ENCODE measurements around the gene FGD2.

Gene FGD2

DNA sequence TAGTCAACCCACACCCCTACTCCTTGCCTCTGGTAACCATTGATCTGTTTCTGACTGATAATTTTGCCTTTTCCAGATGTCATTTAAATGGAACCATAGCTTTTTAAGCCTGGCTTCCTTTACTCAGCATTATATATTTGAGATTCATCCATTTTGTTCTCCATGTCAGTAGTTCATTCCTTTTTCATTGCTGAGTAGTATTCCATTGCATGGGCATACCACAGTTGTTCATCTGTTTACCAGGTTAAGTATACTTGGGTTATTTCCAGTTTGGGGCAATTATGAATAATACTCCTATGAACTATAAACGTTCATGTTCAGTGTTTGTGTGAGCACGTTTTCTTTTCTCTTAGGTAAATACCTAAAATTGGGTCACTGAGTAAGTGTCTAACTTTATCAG is 25.1 kb downstream of the FGD2 start:
- no peak for ATAC-seq
- TF ChIP-seq, protein P1, sequence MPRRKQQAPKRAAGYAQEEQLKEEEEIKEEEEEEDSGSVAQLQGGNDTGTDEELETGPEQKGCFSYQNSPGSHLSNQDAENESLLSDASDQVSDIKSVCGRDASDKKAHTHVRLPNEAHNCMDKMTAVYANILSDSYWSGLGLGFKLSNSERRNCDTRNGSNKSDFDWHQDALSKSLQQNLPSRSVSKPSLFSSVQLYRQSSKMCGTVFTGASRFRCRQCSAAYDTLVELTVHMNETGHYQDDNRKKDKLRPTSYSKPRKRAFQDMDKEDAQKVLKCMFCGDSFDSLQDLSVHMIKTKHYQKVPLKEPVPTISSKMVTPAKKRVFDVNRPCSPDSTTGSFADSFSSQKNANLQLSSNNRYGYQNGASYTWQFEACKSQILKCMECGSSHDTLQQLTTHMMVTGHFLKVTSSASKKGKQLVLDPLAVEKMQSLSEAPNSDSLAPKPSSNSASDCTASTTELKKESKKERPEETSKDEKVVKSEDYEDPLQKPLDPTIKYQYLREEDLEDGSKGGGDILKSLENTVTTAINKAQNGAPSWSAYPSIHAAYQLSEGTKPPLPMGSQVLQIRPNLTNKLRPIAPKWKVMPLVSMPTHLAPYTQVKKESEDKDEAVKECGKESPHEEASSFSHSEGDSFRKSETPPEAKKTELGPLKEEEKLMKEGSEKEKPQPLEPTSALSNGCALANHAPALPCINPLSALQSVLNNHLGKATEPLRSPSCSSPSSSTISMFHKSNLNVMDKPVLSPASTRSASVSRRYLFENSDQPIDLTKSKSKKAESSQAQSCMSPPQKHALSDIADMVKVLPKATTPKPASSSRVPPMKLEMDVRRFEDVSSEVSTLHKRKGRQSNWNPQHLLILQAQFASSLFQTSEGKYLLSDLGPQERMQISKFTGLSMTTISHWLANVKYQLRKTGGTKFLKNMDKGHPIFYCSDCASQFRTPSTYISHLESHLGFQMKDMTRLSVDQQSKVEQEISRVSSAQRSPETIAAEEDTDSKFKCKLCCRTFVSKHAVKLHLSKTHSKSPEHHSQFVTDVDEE (CRISPR knock-in tag; IDR thresholded peaks at IDR 0.05) = no peak
- TF ChIP-seq TOX (CRISPR knock-in tag; IDR thresholded peaks at IDR 0.05; ENCODE audit: borderline replicate concordance) = no peak
- peak; percentile 100 for TF ChIP-seq ZNF8 (CRISPR knock-in tag; IDR thresholded peaks at IDR 0.05)
- no peak for TF ChIP-seq ZC3H10 (CRISPR knock-in tag; IDR thresholded peaks at IDR 0.05)
- TF ChIP-seq ARNTL (CRISPR knock-in tag; IDR thresholded peaks at IDR 0.05; ENCODE audit: borderline replicate concordance, low read depth) = no peak
- TF ChIP-seq, protein P2, sequence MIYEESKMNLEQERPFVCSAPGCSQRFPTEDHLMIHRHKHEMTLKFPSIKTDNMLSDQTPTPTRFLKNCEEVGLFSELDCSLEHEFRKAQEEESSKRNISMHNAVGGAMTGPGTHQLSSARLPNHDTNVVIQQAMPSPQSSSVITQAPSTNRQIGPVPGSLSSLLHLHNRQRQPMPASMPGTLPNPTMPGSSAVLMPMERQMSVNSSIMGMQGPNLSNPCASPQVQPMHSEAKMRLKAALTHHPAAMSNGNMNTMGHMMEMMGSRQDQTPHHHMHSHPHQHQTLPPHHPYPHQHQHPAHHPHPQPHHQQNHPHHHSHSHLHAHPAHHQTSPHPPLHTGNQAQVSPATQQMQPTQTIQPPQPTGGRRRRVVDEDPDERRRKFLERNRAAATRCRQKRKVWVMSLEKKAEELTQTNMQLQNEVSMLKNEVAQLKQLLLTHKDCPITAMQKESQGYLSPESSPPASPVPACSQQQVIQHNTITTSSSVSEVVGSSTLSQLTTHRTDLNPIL (CRISPR knock-in tag; IDR thresholded peaks at IDR 0.05; ENCODE audit: low read depth) = no peak

DNA sequence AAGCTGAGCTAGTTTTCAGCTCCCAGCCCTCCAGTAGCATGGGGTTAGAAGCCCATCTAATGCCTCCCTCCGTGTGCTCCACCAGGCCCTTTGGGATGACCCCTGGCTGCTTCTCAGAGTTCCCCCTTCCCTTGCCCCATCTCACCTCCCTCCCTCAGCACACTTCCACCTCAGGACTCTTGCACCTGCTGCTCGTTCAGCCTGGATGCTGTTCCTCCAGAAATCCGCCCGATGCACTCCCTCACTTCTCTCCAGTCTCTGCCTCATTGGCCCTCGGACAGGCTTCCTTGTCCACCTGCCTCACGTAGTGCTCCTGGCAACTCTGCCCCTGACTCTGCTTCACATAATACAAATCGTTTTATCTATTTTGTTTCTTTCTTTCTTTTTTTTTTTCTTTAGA is 26.8 kb downstream of the FGD2 start:
- TF ChIP-seq RARB (CRISPR knock-in tag; IDR thresholded peaks at IDR 0.05) (no peak), ARNTL (CRISPR knock-in tag; IDR thresholded peaks at IDR 0.05; ENCODE audit: borderline replicate concordance, low read depth) (no peak), TOX (CRISPR knock-in tag; IDR thresholded peaks at IDR 0.05; ENCODE audit: borderline replicate concordance) (no peak), ESRRG (CRISPR knock-in tag; IDR thresholded peaks at IDR 0.05) (no peak), TCF4 (CRISPR knock-in tag; IDR thresholded peaks at IDR 0.05; ENCODE audit: borderline replicate concordance) (no peak), ZNF70 (CRISPR knock-in tag; IDR thresholded peaks at IDR 0.05) (no peak), SNAI2 (CRISPR knock-in tag; IDR thresholded peaks at IDR 0.05) (no peak), PPARA (CRISPR knock-in tag; IDR thresholded peaks at IDR 0.05; ENCODE audit: borderline replicate concordance) (no peak)
- TF ChIP-seq, protein P2 (CRISPR knock-in tag; IDR thresholded peaks at IDR 0.05; ENCODE audit: low read depth) = no peak
- TF ChIP-seq, protein P3, sequence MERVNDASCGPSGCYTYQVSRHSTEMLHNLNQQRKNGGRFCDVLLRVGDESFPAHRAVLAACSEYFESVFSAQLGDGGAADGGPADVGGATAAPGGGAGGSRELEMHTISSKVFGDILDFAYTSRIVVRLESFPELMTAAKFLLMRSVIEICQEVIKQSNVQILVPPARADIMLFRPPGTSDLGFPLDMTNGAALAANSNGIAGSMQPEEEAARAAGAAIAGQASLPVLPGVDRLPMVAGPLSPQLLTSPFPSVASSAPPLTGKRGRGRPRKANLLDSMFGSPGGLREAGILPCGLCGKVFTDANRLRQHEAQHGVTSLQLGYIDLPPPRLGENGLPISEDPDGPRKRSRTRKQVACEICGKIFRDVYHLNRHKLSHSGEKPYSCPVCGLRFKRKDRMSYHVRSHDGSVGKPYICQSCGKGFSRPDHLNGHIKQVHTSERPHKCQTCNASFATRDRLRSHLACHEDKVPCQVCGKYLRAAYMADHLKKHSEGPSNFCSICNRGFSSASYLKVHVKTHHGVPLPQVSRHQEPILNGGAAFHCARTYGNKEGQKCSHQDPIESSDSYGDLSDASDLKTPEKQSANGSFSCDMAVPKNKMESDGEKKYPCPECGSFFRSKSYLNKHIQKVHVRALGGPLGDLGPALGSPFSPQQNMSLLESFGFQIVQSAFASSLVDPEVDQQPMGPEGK (CRISPR knock-in tag; IDR thresholded peaks at IDR 0.05; ENCODE audit: borderline replicate concordance) = no peak
- TF ChIP-seq, protein P4, sequence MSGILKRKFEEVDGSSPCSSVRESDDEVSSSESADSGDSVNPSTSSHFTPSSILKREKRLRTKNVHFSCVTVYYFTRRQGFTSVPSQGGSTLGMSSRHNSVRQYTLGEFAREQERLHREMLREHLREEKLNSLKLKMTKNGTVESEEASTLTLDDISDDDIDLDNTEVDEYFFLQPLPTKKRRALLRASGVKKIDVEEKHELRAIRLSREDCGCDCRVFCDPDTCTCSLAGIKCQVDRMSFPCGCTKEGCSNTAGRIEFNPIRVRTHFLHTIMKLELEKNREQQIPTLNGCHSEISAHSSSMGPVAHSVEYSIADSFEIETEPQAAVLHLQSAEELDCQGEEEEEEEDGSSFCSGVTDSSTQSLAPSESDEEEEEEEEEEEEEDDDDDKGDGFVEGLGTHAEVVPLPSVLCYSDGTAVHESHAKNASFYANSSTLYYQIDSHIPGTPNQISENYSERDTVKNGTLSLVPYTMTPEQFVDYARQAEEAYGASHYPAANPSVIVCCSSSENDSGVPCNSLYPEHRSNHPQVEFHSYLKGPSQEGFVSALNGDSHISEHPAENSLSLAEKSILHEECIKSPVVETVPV (CRISPR knock-in tag; IDR thresholded peaks at IDR 0.05) = no peak
- no peak for ATAC-seq

DNA sequence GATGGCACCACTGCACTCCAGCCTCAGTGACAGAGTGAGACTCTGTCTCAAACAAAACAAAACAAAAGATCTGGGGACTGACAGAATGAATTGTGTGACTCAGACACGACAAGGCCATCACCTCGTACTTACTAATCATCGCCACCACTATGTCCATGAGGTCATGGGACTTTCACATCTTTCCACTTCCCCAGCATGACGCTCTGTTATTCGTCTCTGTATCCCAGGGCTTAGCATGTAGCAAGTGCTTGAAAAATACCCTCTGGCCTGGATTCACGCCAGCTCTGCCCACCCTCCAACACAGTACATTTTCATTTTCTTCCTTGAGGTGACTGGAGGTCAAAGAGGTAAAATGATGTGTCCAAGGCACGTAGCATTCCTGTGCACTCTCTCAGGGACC is 27.8 kb downstream of the FGD2 start:
- TF ChIP-seq ZFP3 (CRISPR knock-in tag; IDR thresholded peaks at IDR 0.05) = no peak
- TF ChIP-seq, protein P3 (CRISPR knock-in tag; IDR thresholded peaks at IDR 0.05; ENCODE audit: borderline replicate concordance) = no peak
- no peak for TF ChIP-seq ZNF8 (CRISPR knock-in tag; IDR thresholded peaks at IDR 0.05)
- no peak for TF ChIP-seq ARNTL (CRISPR knock-in tag; IDR thresholded peaks at IDR 0.05; ENCODE audit: borderline replicate concordance, low read depth)
- no peak for ATAC-seq
